CD4-positive, alpha-beta T cell (primary cell): ENCODE data around the gene PIANP. TPM values are rescaled to one million over a fixed set of nuclear protein-coding genes. Genes with fewer than 3 reads are reported as not detected.

Experiments used
- ATAC-seq: fragments of 200-7000 bp; cut with Tn5 transposase; one replicate; pipeline ENCODE4 v1.10.0; 2022; ENCODE audit warnings: mild to moderate bottlenecking; ENCODE audit not compliant: poor library complexity
- CTCF ChIA-PET: fragments of 350-600 bp; sonication (Branson Sonifier 250); formaldehyde crosslinking; loops from one replicate; lab custom pipeline; 2021; ENCODE audit warnings: antibody characterized with exemption, inconsistent platforms; lab: Charles Lee
- POLR2A ChIA-PET: fragments of 350-600 bp; sonication (Branson Sonifier 250); formaldehyde crosslinking; loops from one replicate; lab custom pipeline; 2021; ENCODE audit warnings: antibody characterized with exemption, inconsistent platforms; lab: Charles Lee
- DNase-seq, 14 experiments: peaks; one replicate each; pipeline ENCODE4 v3.0.0-alpha.2; 2013 to 2020; ENCODE audit warnings: mixed read lengths in 2 of 14
- H3K27ac ChIP-seq, 2 donors: one replicate each; pipeline versions ENCODE4 v1.5.1 to v1.7.0; 2013; ENCODE audit warnings: low read length in 2 of 2, low read depth in 1 of 2, mild to moderate bottlenecking in 1 of 2
- H3K27me3 ChIP-seq, 2 experiments: 1 replicate in 1 of 2; 2 replicates in 1 of 2; pipeline versions ENCODE4 v1.6.1 to v1.7.0; 2013; ENCODE audit warnings: low read length in 2 of 2, control low read depth in 1 of 2, mild to moderate bottlenecking in 1 of 2, moderate library complexity in 1 of 2; ENCODE audit not compliant: insufficient read depth in 2 of 2, control insufficient read depth in 1 of 2
- H3K36me3 ChIP-seq: one replicate; pipeline ENCODE4 v1.6.1; 2013; ENCODE audit warnings: low read length, control low read depth; ENCODE audit not compliant: insufficient read depth
- H3K4me1 ChIP-seq: one replicate; pipeline ENCODE4 v1.6.1; 2013; ENCODE audit warnings: low read length, control low read depth; ENCODE audit not compliant: insufficient read depth
- H3K4me3 ChIP-seq: one replicate; pipeline ENCODE4 v1.5.1; 2013; ENCODE audit warnings: mild to moderate bottlenecking, low read length, moderate library complexity
- H3K9me3 ChIP-seq, 2 experiments: 1 replicate in 1 of 2; 2 replicates in 1 of 2; pipeline versions ENCODE4 v1.6.1 to v1.7.0; 2013; ENCODE audit warnings: low read length in 2 of 2, mild to moderate bottlenecking in 2 of 2, control low read depth in 1 of 2, moderate library complexity in 1 of 2; ENCODE audit not compliant: control insufficient read depth in 1 of 2, insufficient read depth in 1 of 2
- H3K27ac Mint-ChIP-seq: one replicate; pipeline ENCODE4 v1.8.0; 2020; ENCODE audit warnings: mixed read lengths
- H3K27me3 Mint-ChIP-seq: one replicate; pipeline ENCODE4 v1.8.0; 2021; ENCODE audit warnings: mixed read lengths
- H3K36me3 Mint-ChIP-seq: one replicate; pipeline ENCODE4 v1.8.0; 2021; ENCODE audit warnings: low read depth, mixed read lengths
- H3K4me1 Mint-ChIP-seq: one replicate; pipeline ENCODE4 v1.8.0; 2021; ENCODE audit warnings: low read depth, mixed read lengths
- H3K4me3 Mint-ChIP-seq: one replicate; pipeline ENCODE4 v1.8.0; 2020; ENCODE audit warnings: mild to moderate bottlenecking, mixed read lengths
- H3K9me3 Mint-ChIP-seq: one replicate; pipeline ENCODE4 v1.8.0; 2020; ENCODE audit warnings: mixed read lengths
- CTCF ChIP-seq: fragments of 200-600 bp; IDR thresholded peaks from one replicate; pipeline ENCODE4 v1.8.0; 2022; ENCODE audit warnings: antibody characterized with exemption, mild to moderate bottlenecking
- intact Hi-C, 2 experiments: fragments of 100-400 bp; cut with DNase I in 1 of 2; cut with micrococcal nuclease in 1 of 2; formaldehyde crosslinking; loops; one replicate each; pipeline versions ENCODE4 v1.15.1 to v1.9.0; 2023 to 2025; cut with DNase I, micrococcal nuclease
- total RNA-seq, 174 experiments: library from RNA in 2 of 174; stranded (reverse) in 2 of 174; gene quantifications; one replicate each; pipeline ENCODE4 v1.2.3 and lab custom pipeline; 2021 to 2026

Gene PIANP
- total RNA-seq, 2 experiments from 2014 or later, result 0.87 to 0.99 TPM

- Histone ChIP-seq H3K36me3 (no peaks in the 10 kb centered on the region), H3K4me3 (no peak overlapping the region), H3K27me3 (peaks cover 6% of the 10 kb centered on the region in 2 experiments), H3K27ac (no peak overlapping the region), H3K9me3 (no peaks in the 10 kb centered on the region), H3K4me1 (peaks cover 30% of the 10 kb centered on the region)
- Mint-ChIP-seq H3K4me1 (peaks cover 14% of the 10 kb centered on the region), H3K27ac (no peak overlapping the region), H3K36me3 (peaks cover under 1% of the 10 kb centered on the region), H3K27me3 (peaks cover 7% of the 10 kb centered on the region), H3K9me3 (no peaks in the 10 kb centered on the region), H3K4me3 (no peak overlapping the region)
- ChIA-PET POLR2A (interaction anchor here (2.2 kb wide), 1 partner anchor 29 kb away, joined by 9 read pairs; the partner anchor contains the start of gene COPS7A), CTCF (no interaction called here)
- no peak for TF ChIP-seq CTCF
- intact Hi-C loops, result no loop called here
- ATAC-seq, result no peak
- DNase-seq, result no peak
Measured at GRCh38 chr12:6694701-6695100, 5.9 kb downstream of the PIANP start.

- H3K4me3 ChIP-seq, result no peak overlapping the region
- DNase-seq (no peak), ATAC-seq (no peak)
- peaks cover 12% of the 10 kb centered on the region for H3K4me1 Mint-ChIP-seq
- no peaks in the 10 kb centered on the region for H3K9me3 ChIP-seq
- H3K27me3 Mint-ChIP-seq, result no peaks in the 10 kb centered on the region
- intact Hi-C loops, result no loop called here
- peaks cover 22% of the 10 kb centered on the region for H3K4me1 ChIP-seq
- CTCF ChIA-PET, result no interaction called here
- no peaks in the 10 kb centered on the region for H3K9me3 Mint-ChIP-seq
- no peaks in the 10 kb centered on the region for H3K36me3 ChIP-seq
- peaks cover 8% of the 10 kb centered on the region for H3K36me3 Mint-ChIP-seq
- no peak overlapping the region for H3K27ac ChIP-seq
- H3K27me3 ChIP-seq, result no peaks in the 10 kb centered on the region
- no peak overlapping the region for H3K27ac Mint-ChIP-seq
- H3K4me3 Mint-ChIP-seq, result no peak overlapping the region
- POLR2A ChIA-PET, result interaction anchor here (0.6 kb wide), 1 partner anchor 90 kb away, joined by 3 read pairs; no protein-coding TSS in a partner anchor
- TF ChIP-seq CTCF, result no peak
Measured at GRCh38 chr12:6693832-6694355, 6.7 kb downstream of the PIANP start.

- H3K36me3 ChIP-seq, result no peaks in the 10 kb centered on the region
- intact Hi-C loops, result no loop called here
- TF ChIP-seq CTCF, result no peak
- no peaks in the 10 kb centered on the region for H3K9me3 Mint-ChIP-seq
- CTCF ChIA-PET, result no interaction called here
- peaks cover 27% of the 10 kb centered on the region for H3K4me1 ChIP-seq
- POLR2A ChIA-PET, result interaction anchor here (0.6 to 2.7 kb wide), 3 partner anchors 31 to 84 kb away, joined by 3 to 20 read pairs (median 3); partner anchors contain the start of gene COPS7A
- H3K27ac ChIP-seq, result no peak overlapping the region
- peaks cover 18% of the 10 kb centered on the region for H3K4me1 Mint-ChIP-seq
- H3K36me3 Mint-ChIP-seq, result peaks cover 12% of the 10 kb centered on the region
- peak overlapping the region; percentile 32 for H3K27ac Mint-ChIP-seq
- no peaks in the 10 kb centered on the region for H3K27me3 ChIP-seq
- ATAC-seq, result no peak
- H3K4me3 ChIP-seq, result no peak overlapping the region
- H3K27me3 Mint-ChIP-seq, result no peaks in the 10 kb centered on the region
- H3K9me3 ChIP-seq, result no peaks in the 10 kb centered on the region
- no peak for DNase-seq
- H3K4me3 Mint-ChIP-seq, result no peak overlapping the region
Measured at GRCh38 chr12:6692888-6693287, 7.7 kb downstream of the PIANP start.
